GM21447 (cell line): ENCODE measurements around the gene RGS3.
"Not testable (repeated sequence)": the region's sequence is repeated elsewhere in the genome, so short reads cannot be mapped to it uniquely, and the experiment has no call there.

Source experiments
- ATAC-seq: cut with Tn5 transposase; IDR thresholded peaks from one replicate; pipeline ENCODE4 v1.9.1; 2021; ENCODE audit not compliant: unreplicated experiment

RGS3 gene

DNA sequence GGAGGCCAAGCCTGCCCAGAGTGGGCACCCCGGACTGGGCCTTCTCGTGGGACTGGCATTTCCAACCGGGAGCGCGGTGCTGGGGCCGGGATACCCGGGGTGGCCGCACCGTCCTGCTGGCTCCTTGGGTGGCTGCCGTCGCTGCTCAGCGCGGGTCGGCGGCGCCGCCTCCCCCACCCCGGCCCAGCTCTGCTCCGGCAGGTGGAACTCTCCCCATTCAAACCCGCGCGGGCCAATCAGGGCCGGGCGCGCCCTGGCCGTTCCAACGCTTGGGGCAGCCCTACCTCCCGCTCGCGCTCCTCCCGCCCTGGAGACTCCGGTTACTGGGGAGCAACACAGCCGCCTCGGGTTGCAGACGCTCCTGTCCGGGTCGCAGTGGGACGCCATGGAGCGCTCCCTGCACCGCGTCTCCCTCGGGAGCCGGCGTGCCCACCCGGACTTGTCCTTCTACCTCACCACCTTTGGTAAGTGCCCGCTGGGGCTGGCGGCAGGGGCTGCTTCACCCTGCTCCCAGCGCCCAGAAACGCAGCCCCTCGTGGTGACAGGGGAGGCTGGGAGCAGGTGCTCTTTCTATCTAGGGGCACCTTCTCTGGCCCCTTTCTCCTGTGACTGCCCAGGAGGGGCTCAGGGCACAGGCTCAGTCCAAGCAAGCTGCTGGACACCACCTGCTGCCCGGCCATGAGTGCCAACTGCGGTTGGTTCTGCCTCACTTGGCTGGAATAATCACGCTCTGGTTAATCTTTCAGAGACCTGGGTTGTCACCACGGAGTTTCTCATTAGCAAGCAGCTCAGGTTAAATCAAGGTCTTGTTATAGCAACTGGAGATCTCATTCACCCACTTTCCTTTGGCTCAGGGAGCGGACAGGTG, at the start of gene RGS3:
Gene RGS3, plus strand, starts transcription at position 310 of the 868 bp plus-strand sequence. Its CDS starts 76 bp downstream, at position 386.
- no peak for ATAC-seq

DNA sequence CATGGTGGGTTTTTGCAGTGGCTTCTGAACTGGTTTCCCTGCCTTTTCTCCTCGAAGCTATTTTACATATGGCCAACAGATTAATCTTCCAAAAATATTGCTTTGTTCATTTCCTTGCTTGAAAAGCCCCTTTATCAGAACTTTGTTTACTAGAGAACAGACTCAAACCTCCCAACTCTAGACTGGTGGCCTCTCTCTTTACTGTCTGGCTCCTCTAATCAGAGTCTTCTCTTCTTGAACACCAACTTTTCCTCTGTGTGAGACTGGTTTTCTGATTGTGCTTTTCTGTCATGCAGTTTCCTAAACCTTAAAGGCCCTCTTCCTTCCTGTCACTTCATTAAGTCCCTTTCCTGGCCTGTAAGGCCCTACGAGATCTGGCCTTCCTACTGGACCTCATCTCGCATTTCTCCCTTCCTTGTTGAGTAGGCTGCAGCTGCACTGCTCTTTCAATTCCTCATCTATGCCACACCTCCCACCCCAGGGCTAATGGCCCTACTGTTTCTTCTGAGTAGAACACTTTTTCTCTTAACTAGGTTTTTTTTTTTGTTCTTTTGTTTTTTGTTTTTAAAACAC, 47.3 kb upstream of the RGS3 start:
- ATAC-seq, result peak; percentile 99

DNA sequence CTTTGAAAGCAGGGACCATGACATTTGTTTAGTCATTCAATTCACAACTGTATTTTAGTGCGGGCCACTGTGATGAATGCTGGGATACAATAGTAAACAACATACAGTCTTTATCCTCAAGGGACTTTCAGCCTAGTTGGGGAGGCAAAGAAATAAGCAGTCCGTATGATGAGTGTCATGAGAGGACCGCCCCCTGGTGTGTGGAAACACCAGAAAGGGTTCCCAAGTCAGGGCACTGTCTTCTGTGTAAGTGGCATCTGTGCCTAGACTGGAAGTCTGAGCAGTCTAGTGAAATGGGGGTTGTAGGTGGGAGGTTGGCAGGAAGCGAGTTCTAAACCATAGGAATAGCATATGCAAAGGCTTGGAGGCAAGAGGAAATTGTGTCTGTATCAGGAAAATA, 46.2 kb upstream of the RGS3 start:
- ATAC-seq, result no peak

DNA sequence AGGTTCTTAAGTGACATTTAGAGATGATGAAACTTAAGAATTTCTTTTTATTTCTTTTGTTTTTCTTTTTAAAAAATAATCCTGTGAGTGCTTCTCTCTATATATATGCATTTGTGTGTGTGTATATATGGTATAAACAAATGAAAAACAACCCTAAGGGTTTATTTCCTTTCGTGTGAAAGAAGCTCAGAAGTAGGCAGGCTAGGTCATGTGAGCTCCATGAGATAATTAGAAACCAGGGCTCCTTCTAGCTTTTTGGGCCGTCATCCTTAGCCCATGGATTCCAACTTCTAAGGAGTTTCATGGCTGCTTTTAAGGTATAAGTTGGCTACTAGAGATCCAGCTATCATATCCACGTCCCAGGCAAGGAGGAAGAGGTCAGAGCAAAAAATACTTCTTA, 41.8 kb upstream of the RGS3 start:
- no peak for ATAC-seq

DNA sequence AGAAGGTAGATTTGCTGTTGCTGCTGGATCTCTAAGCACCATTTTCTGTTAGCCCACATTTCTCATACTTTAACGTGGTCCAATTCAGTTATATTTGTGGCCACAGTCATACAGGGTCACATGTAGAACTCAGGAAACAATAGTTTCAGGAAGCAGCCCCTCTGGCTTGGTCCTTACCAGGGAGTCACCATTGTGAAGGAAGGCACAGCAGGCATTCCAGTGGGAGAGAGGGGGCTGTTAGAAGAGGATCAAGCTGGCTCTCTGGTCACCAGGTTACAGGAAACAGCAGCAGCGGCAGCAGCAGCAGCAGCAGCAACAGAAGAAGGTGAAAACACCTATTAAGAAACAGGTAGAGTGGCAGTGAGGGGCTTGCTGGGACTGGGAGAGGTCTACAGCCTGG, 38.5 kb upstream of the RGS3 start:
- no peak for ATAC-seq

DNA sequence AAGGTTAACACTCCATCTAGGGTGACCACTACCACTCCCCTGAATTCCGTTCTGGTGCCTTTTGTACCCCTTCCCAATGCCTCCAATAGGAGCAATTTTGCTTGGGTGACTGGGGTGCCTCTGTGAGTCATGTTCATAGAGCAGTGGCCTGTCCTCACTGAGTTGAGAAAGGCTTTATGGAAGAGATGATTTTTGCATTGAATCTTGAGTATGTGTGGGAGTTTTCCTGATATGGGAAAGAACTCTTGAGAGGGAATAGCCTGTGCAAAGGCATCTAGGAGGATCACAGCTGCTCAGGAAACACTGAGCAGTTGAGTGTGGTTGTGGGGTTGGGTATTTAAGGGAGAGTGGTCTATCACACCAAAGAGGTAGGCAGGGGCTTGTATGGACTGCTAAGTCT, 36.8 kb upstream of the RGS3 start:
- no peak for ATAC-seq

DNA sequence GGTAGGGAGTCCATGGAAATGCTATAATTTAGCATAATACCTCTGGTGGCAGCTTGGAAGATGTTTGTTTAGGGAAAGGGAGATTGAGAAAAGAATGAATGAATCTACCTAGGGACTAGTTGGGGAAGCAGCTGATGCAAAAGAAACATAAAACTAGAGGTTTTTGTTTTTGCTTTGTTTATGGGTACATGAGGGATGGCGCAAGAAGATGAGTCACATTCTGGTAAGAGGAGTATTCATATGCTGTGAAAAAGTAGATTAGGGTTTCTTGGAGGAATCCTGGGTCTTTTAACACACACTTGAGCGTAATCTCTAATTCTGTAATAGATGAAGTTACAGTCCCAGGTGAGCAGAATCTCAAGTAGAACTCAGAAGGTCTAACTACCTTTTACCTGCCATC, 35.9 kb upstream of the RGS3 start:
- ATAC-seq, result no peak

DNA sequence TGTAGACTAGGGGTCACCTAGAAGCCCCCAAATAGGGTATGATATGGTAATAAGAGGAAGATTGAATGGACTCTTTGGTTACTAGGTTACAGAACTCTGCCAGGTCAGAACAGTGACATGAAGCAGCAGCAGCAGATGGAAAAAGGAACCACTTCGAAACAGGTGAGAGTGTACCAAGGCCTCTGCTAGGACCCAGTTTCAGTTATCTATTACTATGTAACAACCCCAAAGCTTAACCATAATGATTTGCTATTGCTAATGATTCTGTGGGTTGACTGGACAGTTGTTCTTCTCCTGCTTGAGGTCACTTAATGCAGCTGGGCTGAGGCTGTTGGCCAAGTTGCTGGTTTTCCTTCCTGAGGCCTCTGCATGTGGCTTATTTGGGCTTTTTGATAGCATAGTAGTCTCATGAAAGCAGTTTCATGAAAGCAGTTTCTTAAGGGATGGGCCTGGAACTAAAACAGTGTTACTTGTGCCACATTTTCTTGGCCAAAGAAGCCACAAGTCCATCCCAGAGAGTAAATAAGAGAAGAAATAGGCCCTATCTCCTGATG, 35.4 kb upstream of the RGS3 start:
- no peak for ATAC-seq

DNA sequence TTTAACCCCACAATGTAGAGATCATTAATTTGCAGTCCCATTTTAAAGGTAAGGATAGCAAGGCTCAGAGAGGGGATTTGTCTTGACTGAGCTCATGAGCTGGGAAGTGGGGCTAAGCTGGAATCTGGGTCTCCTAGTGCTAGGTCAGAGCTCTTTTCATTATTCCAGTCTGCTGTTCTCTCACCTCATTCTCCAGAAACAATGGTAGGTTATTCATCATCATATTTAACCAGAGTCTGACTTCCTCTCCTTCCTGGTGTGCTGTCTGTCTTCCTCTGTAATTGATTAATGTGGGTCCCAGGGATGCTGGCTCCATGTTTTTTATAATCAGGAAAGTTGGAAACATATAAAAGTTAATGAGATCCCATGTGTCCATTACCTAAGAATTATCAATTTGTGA, 32.3 kb upstream of the RGS3 start:
- no peak for ATAC-seq

DNA sequence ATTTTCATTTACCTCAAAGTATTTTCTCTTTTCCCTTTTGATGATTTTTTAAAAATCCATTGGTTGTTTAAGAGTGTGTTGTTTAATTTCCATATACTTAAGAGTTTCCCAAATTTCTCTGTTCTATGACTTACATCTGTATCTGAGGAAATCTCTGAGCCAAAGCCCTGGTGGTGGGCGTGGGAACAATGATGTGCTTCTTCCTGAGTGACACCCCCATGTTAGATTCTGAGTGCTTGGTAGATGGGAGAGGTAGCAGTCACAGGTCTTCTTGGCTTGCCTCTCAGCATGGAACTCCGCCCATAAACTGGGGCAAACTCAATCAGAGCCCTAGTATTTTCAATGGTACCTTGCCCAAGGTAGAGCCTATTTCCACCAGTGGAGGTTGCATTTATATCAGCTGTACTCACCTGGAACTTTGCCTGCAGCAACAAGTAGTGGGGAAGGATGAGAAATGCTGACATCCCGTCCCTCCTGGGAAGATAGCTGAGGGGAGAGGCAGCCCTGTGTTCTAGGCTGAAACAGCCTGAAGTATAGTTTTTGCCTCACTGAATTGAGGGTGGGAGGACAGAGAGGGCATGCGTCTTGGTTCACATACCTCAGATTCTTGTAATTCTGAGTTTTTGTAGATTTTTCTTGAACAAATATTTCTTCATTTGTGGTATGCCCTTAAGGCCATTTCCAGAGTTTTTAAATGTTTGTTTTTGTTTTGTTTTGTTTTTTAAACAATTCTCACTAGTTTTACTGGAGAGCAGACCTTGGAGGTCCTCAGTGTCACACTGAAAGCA, 26.6 kb upstream of the RGS3 start:
- no peak for ATAC-seq

DNA sequence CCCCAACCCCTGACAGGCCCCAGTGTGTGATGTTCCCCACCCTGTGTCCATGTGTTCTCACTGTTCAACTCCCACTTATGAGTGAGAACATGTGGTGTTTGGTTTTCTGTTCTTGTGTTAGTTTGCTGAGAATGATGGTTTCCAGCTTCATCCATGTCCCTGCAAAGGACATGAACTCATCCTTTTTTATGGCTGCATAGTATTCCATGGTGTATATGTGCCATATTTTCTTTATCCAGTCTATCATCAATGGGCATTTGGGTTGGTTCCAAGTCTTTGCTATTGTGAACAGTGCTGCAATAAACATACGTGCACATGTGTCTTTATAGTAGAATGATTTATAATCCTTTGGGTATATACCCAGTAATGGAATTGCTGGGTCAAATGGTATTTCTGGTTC, 25.8 kb upstream of the RGS3 start:
- not testable (repeated sequence) for ATAC-seq

DNA sequence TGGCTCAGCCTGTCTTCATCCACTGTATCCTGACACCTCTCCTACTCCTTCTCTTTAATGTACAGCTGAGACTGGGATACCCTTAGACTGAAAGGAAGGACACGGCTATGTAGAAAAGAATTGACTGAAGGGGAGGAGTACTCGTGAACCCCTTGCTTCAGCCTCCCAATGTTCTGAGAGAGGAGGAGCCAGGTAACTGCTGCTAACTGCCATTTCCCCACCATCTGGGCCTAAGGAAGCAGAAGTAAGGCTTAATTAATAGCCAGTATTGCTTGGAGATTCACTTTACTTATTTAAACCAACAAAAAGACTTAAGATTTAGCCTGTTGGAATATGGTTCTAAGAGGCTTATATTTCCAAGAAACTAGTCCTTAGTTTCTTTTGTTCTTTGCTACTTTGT, 18.8 kb upstream of the RGS3 start:
- no peak for ATAC-seq

DNA sequence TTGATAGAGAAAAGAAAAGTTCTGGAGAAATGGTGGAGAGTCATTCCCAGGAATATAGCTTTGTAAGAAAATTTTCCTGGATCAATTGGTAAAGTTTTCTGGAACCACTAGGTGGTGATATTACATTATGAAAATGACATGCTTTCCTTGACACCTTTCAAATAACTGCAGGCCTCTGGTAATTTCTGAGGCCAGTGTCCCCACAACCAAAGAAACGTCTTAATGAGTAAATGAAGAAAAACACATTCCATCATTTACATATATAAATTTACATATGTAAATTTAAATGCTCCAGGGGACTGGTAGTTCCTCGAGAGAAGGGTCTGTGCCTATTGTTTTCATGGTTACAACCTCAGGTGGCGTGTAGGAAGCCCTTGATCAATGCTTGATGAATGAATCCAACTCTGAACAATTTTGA, 17.2 kb upstream of the RGS3 start:
- no peak for ATAC-seq

DNA sequence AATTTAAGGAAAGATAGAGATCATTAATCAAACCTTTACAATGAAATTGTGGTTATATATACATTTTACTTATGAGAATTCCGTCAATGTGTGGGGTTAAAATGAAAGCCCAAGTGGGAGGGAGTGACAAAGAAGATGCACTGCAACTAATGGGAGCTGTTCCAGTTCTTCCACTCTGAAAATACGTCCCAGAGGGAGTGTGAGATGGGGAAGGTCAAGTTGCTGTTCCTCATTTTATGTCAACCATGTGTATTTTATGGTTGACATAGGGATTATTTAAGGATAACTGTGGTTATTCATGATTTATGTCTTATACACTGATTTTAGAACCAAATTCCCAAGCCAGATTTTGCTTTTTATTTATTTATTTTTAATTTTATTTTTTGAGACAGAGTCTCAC, 14.2 kb upstream of the RGS3 start:
- ATAC-seq, result no peak

DNA sequence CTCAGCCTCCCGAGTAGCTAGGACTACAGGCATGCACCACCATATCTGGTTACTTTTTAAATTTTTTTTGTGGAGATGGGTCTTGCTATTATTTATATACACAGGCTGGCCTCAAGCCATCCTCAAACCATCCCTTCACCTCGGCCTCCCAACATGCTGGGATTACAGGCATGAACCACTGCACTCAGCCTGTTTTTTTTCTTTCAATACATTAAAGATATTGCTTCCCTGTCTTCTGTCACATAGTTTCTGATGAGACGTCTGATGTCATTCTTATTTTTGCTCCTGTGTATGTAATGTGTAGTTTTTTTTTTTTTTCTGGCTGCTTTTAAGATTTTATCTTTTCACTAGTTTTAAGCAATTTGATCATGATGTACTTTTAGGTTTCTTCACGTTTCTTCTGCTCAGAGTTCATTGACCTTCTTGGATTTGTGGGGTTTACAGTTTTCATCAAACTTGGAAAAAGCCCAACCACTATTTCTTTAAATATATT, 11.4 kb upstream of the RGS3 start:
- no peak for ATAC-seq

DNA sequence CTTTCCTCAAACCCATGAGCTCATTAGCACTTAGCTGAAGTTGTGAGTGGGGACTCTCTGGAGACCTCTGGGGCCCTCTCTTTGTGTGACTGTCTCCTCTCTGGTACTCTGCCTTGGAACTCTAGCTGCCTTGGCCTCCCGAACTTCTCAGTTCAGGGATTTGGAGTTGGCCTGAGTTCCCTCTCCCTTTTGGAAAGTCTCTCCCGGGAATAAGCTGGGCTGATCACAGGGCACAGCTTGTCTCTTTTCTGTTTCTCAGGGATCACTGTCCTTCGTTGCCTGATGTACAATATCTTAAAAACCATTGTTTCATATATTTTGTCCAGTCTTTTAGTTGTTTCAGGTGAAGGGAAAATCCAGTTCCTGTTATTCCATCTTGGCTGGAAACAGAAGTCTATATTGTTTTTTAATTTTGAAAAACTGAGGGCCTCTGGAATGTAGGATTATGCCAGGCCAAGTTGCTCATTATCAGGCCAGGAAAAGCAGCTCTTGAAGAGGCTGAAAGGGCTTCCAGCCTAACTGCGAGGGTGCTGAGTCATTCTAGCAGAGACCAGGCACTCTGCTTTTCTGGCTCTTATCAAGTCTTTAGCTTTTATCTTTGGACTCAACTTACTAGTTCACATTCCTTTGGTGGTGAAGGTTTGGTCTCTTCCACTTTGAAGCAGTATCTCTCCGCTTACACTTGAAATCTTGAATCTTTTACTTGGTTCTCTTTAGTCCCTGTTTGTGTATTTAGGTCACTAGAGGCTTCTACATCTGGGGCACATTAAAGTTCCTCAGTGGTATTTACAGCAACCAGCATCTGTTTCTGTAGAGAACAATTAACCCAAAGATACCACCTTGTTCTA, 8.4 kb upstream of the RGS3 start:
- no peak for ATAC-seq

DNA sequence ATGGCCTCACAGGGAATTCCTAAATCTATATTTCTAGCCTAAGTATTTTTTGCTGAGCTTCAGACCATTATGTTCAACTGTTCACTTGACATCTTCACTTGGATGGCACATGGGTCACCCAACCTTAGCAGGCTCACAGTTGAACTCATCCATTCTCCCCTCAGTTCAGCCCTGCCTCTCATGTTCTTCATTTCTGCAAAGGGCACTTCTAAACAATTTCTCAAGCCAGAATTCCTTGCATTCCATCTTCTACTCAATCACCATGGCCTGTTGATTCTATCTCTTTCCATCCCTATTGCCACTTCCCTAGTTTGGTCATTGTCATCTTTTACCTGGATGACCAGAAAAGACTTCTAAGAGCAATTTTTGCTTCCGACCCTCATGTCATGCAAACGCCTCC, 7.3 kb upstream of the RGS3 start:
- no peak for ATAC-seq

DNA sequence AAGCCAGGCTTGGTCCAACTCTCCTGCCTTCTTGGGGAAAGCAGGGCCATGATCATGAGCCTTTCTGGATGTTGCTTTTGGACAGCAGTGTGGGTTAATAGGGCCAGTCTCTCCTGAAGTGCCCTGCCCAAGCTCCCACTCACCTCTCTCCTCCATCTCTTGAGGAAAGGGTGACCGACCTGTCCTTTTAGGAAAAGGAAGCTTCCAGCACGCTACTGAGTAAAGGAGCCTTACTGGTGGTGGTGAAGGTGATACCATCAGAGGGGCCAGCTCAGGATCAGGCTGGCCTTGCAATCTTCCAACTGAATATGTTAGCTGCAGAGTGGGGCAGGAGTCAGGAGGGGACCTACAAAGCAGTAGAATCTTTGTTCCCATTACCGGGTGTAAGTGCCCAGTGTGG, 2.2 kb upstream of the RGS3 start:
- no peak for ATAC-seq

DNA sequence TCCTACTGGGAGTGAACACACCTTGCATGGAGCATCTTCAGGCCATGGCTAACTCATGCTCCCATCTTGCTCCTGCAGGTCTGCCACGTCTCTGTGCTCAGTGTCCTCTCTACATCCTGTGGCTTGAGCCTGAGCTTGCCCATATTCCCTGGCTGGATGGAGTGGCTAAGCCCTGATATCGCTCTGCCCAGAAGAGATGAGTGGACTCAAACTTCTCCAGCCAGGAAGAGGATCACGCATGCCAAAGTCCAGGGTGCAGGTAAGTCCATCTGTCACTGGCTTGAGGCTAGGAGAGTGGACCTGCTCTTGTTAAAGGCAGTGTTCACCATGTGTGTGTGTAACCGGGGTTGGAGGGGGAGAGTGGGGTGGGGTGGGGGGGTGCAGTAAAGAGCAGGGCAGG, 1.6 kb upstream of the RGS3 start:
- ATAC-seq, result no peak

DNA sequence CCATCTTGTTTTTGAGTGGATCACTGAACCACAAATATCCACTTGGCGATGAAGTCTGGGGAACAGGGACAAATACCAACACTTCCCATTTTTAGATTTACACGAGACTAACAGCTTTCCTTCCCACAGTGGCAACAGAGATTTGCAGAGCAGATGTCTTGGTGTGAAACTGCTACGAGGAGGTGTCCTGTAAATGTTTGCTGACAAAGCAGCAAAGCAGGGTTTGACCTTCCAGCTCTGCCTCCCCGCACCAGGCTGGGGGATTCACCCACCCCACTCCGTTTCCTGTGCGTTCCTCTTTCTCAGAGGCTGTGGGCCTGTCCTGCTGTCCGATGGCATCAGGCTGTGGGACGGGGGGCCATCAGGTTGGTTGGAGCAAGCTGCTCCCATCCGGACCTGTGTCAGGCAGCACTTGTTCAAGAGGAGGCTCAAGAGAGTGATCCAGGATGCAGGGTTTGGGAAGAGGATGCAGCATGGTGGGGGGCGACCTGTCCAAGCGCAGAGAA, 693 bp upstream of the RGS3 start:
- ATAC-seq, result no peak
